ENCODE measurements around the gene CASKIN1.
"Not testable (repeated sequence)": the region's sequence is repeated elsewhere in the genome, so short reads cannot be mapped to it uniquely, and the experiment has no call there.

CASKIN1 gene

GRCh38 chr16:2209258-2210008, 13.0 kb upstream of the CASKIN1 start:
- DNase-seq: no peak

DNA sequence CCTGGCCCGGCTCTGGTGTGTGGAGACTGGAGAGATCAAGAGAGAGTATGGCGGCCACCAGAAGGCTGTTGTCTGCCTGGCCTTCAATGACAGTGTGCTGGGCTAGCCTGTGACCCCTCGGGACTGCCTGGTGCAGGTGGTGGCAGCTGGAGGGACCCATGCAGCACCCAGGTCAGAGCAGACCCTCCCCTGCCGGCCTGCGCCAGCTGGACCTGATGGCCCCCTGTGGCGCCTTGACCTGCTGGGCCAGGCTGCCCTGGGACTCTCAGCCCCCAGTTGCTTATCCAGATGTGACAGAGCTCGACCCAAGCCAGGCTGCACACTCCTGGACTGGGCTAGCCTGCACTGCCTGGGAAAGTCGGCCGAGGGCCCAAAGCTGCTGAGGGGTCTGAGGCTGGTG, 12.4 kb upstream of the CASKIN1 start:
- DNase-seq: no peak

- DNase-seq: no peak
These were observed 11.9 kb upstream of the CASKIN1 start for GRCh38 chr16:2208308-2208707.

- no peak for DNase-seq
These were observed 11.5 kb upstream of the CASKIN1 start for GRCh38 chr16:2207872-2208271.

- no peak for DNase-seq
These were observed 10.5 kb upstream of the CASKIN1 start for GRCh38 chr16:2206780-2207433.

- no peak for DNase-seq
These were observed 10.0 kb upstream of the CASKIN1 start for GRCh38 chr16:2206420-2206779.

- DNase-seq: no peak
These were observed 9.5 kb upstream of the CASKIN1 start for GRCh38 chr16:2205967-2206313.

- peak; percentile 86 for DNase-seq
These were observed 8.9 kb upstream of the CASKIN1 start, which contains the start of gene MLST8 for GRCh38 chr16:2205104-2205966. Gene MLST8 (plus strand): TSS chr16:2205454. CDS start chr16:2206086, 632 bp downstream.

GRCh38 chr16:2204416-2205103, 8.2 kb upstream of the CASKIN1 start:
- DNase-seq: no peak

DNA sequence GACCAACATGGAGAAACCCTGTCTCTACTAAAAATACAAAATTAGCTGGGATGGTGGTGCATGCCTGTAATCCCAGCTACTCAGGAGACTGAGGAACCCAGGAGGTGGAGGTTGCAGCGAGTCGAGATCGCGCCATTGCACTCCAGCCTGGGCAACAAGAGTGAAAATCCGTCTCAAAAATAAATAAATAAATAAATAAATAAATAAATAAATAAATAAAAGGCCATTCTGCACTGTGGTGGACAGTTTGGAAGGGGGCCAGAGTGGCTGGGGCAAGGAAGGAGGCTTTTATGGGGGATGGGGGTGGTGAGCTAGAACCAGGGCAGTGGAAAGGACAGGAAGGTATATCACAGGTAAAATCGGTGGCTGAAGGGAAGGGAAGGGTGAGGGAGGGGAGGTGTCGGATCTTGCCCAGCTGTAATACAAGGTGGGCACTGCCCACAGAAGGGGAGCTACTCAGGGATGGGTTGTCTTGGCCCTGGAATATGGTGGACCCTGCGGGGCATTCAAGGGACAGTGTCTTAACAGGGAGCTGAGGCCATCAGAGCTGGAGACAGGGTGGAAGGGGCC, 6.8 kb upstream of the CASKIN1 start:
- DNase-seq: not testable (repeated sequence)

- no peak for DNase-seq
These were observed 3.9 kb upstream of the CASKIN1 start for GRCh38 chr16:2200313-2200712.

DNA sequence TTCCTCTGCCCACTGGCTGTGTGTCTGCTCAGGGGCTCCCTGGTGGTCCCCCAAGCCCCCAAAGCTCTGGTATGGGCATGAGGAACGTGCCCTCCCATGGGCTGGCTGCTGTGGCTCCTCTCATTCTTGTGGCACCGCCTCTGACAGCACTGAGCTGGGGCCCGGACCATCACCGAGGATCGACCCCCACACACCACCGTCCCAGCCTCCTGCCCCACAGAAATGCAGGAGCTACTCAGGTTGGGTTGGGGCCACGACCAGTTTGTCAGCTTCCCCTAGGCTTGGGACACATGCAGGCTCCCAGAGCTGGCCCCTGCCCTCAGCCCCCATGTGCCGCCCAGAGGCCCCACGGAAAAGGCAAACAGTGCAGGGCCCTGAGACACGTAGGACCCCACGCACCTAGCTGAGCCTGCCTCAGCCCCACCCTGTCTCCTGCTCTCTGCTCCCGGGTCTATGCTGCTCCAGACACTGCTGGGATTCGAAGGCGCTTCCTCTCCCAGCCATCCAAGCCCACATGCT, 3.3 kb upstream of the CASKIN1 start:
- no peak for DNase-seq

GRCh38 chr16:2199095-2199494, 2.7 kb upstream of the CASKIN1 start:
- DNase-seq: no peak

DNA sequence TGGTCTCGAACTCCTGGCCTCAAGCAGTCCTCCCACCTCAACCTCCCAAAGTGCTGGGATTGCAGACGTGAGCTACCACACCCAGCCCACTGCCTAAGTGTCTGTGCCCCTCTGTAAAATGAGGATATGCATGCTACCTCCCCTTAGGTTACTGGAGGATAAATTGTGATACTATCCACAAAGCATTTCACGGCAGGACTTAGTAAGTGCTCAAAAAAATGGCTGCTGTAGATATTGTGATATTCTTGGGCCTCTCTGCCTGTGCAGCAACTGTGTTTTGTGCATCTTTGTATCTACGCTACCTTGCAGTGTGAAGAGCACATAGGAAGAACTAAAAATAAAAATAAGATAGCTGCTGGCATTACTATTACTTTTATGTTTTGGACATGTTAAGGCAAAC, 1.9 kb upstream of the CASKIN1 start:
- DNase-seq: no peak

- no peak for DNase-seq
These were observed 1.4 kb upstream of the CASKIN1 start for GRCh38 chr16:2197765-2198164.

DNA sequence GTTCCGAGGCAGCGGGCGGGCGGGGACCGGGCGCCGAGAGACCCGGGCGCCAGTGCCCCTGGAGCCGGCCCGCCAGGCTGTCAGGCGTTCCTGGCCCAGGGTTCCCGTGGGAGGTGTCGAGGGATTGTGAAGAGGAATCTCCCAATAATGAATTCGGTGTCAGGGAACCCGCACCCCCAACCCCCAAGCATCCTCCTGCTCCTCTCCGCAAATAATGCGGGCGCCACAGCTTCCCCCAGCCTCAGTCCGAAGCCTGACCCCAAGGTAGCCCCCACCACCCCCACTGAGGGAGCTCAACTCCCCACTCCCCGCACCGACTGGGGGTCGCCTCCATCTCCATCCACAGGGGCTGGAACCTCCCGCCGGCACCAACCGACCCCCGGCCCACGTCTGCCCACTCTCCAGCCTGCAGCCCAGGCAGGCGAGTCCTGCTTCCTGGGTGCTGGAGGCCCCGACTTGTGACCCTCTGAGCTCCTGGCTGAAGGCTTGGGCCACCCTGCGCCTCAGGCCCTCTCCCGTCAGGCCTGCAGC, 641 bp upstream of the CASKIN1 start:
- no peak for DNase-seq

DNA sequence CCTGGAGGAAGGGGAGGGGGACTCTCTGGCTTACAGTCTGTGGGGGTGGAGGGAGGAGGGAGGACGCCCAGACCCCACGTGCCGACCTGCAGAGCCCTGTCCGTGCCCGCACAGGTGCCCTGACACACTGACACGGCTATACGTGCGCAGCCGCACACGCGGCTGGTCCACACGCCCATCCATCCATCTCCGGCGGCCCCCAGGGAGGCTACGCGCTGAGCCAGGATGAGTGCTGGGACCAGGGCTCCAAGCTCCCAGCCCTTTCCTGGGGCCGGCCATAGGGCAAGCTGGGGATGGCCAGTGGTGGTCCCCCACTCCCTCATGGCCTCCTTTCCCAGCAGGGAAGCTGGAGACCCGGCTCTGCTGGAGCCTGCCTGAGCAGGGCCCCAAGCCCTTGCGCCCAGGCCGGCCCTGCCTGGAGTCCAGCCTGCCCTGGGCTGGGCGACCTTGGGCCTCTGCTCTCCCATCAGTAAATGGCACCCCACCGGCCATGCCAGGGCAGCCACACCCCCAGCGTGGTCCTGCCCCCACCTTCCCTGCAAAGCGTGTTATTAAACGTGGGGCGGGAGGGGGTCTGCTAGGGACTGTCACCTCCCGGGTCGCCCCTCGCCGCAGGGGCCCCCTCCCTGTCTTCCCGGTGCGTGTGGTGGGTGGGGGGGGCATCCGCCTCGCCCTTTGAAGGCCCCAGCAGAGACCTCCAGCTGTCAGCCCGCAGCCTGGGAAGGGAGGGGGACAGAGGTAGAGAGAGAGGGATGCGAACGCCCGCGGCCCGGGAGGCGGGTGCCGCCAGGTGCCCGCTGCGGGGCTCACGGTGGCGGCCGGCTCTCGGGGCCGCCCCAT, 863 bp downstream of the CASKIN1 start:
- DNase-seq: no peak

DNA sequence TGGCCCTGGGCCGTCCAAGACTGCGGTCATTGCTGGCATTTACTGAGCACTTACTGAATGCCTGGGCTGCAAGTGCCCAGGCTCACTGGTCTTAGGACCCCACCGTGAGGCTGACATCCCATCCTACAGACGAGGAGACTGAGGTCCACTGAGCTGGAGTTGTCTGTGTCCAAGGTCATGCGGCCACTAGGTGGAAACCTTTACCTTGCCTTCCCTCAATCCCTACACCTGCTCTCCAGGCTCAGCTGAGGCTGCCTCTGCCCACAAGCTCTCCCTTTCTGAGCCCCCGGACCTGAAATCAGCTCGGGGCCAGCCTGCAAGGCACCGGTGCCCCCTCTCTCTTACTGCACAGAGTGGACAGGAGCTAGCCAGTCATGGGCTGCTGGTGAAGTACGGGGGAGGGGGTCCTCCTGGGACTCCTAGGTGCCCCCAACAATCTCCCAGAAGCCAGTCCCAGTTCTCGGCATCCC, 1.5 kb downstream of the CASKIN1 start:
- DNase-seq: peak; percentile 46

DNA sequence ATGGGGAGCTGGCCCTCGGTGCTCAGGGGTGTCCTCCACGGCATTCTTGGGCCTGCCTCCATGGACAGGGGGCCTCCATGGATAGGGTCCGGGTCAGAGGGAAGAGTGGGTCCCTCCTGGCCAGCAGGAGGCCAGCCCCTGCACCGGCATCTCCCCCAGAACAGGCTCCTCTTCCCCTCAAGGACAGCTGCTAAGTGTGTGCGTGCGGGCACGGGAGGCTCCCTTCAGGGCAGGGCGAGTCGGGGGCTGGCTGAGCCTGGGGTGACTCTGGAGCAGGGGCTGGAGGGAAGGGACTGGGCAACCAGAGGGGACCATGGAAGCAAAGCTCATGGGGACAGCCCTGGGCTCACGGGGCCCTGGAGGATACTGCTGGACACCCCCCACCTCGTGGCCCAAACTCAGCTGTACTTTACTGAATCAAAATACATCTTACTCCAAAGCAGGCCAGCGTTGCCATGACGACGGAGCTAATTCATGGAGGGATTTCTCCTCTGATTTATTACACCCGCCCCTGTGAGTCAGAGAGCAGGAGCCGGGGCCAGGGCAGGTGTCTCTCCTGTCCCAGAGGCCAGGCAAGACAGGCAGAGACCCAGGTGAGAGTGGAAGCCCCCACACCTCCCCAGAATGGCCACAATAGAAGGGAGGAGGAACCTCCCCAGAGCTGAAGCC, 2.1 kb downstream of the CASKIN1 start:
- DNase-seq: no peak

- DNase-seq: no peak
These were observed 5.0 kb downstream of the CASKIN1 start for GRCh38 chr16:2191446-2191706.
